MCF 10A (cell line): ENCODE data around the gene NFIA. TPM values are rescaled to one million over a fixed set of nuclear protein-coding genes. Genes with fewer than 3 reads are reported as not detected.

Experiments
- BruUV-seq: library from RNA; stranded (reverse); fragments of 400-500 nt; replicated peaks from 2 replicates; lab custom pipeline; 2021; lab: Mats Ljungman, UMichigan
- CTCF ChIA-PET: fragments of 300-600 bp; sonication (Branson Sonifier 250); formaldehyde crosslinking; extraction: SDS; loops from one replicate; lab custom pipeline; 2021; ENCODE audit warnings: antibody characterized with exemption, inconsistent platforms; lab: Yijun Ruan, JAX
- POLR2A ChIA-PET: fragments of 300-600, 350-650 bp; sonication (Branson Sonifier 250); formaldehyde crosslinking; extraction: SDS; loops from one replicate; lab custom pipeline; 2020; ENCODE audit warnings: antibody characterized with exemption, inconsistent platforms; lab: Yijun Ruan, JAX
- DNase-seq: peaks from one replicate; pipeline ENCODE4 v3.0.0-alpha.2; 2018; ENCODE audit not compliant: unreplicated experiment
- H3K27ac Mint-ChIP-seq: one replicate; pipeline ENCODE4 v1.8.0; 2022; ENCODE audit warnings: mild to moderate bottlenecking, low read depth, mixed read lengths; ENCODE audit not compliant: unreplicated experiment
- H3K27me3 Mint-ChIP-seq: one replicate; pipeline ENCODE4 v1.8.0; 2022; ENCODE audit warnings: mixed read lengths; ENCODE audit not compliant: insufficient read depth, unreplicated experiment
- H3K36me3 Mint-ChIP-seq: one replicate; pipeline ENCODE4 v1.8.0; 2022; ENCODE audit warnings: mild to moderate bottlenecking, moderate library complexity, mixed read lengths; ENCODE audit not compliant: insufficient read depth, unreplicated experiment
- H3K4me1 Mint-ChIP-seq: one replicate; pipeline ENCODE4 v1.8.0; 2022; ENCODE audit warnings: mixed read lengths; ENCODE audit not compliant: insufficient read depth, unreplicated experiment
- H3K4me3 Mint-ChIP-seq: one replicate; pipeline ENCODE4 v1.8.0; 2022; ENCODE audit warnings: mild to moderate bottlenecking, moderate library complexity, mixed read lengths; ENCODE audit not compliant: unreplicated experiment
- H3K9me3 Mint-ChIP-seq: one replicate; pipeline ENCODE4 v1.8.0; 2022; ENCODE audit warnings: mixed read lengths; ENCODE audit not compliant: unreplicated experiment
- CTCF ChIP-seq: fragments of 200-600 bp; IDR thresholded peaks from one replicate; pipeline ENCODE4 v1.8.0; 2022; ENCODE audit warnings: antibody characterized with exemption, mild to moderate bottlenecking; ENCODE audit not compliant: unreplicated experiment
- intact Hi-C: fragments of 100-400 bp; cut with micrococcal nuclease; formaldehyde crosslinking; loops from 2 replicates; pipeline ENCODE4 v1.14.1; 2022
- total RNA-seq: library from RNA; stranded (reverse); gene quantifications from 2 replicates; pipeline ENCODE4 v1.2.3, GENCODE V29; 2022

NFIA gene
- total RNA-seq, 1 experiment from 2014 or later = 54.8 TPM

GRCh38 chr1:61368876-61369275 lies 286.5 kb downstream of the NFIA start:
- no TSS peak for BruUV-seq
- H3K4me1 Mint-ChIP-seq = no peaks in the 10 kb centered on the region
- no peak overlapping the region for H3K4me3 Mint-ChIP-seq
- peaks cover 25% of the 10 kb centered on the region for H3K36me3 Mint-ChIP-seq
- ChIA-PET CTCF (interaction anchor here (0.5 to 1.0 kb wide), 4 partner anchors 16 to 319 kb away, joined by 3 to 4 read pairs (median 3); no protein-coding TSS in a partner anchor), POLR2A (interaction anchor here (0.7 kb wide), 1 partner anchor 16 kb away, joined by 3 read pairs; no protein-coding TSS in a partner anchor)
- intact Hi-C loops = no loop called here
- H3K9me3 Mint-ChIP-seq = no peaks in the 10 kb centered on the region
- DNase-seq = no peak
- no peaks in the 10 kb centered on the region for H3K27me3 Mint-ChIP-seq
- H3K27ac Mint-ChIP-seq = no peak overlapping the region
- no peak for TF ChIP-seq CTCF

GRCh38 chr1:61370177-61370912 lies 288.0 kb downstream of the NFIA start:
- BruUV-seq = no TSS peak
- H3K9me3 Mint-ChIP-seq = no peaks in the 10 kb centered on the region
- peaks cover 19% of the 10 kb centered on the region for H3K36me3 Mint-ChIP-seq
- ChIA-PET POLR2A (no interaction called here), CTCF (no interaction called here)
- H3K4me3 Mint-ChIP-seq = no peak overlapping the region
- no peak for DNase-seq
- TF ChIP-seq CTCF = no peak
- no peak overlapping the region for H3K27ac Mint-ChIP-seq
- no peaks in the 10 kb centered on the region for H3K27me3 Mint-ChIP-seq
- no peaks in the 10 kb centered on the region for H3K4me1 Mint-ChIP-seq
- intact Hi-C loops = no loop called here

- Mint-ChIP-seq H3K4me1 (peaks cover 5% of the 10 kb centered on the region), H3K27ac (no peak overlapping the region), H3K27me3 (no peaks in the 10 kb centered on the region), H3K9me3 (no peaks in the 10 kb centered on the region), H3K36me3 (peaks cover 19% of the 10 kb centered on the region), H3K4me3 (no peak overlapping the region)
- ChIA-PET CTCF (no interaction called here), POLR2A (no interaction called here)
- DNase-seq = no peak
- BruUV-seq = no TSS peak
- TF ChIP-seq CTCF = no peak
- intact Hi-C loops = no loop called here
Measured at GRCh38 chr1:61370913-61371279, 288.5 kb downstream of the NFIA start.

- Mint-ChIP-seq H3K27me3 (no peaks in the 10 kb centered on the region), H3K9me3 (no peaks in the 10 kb centered on the region), H3K4me1 (peaks cover 6% of the 10 kb centered on the region), H3K4me3 (no peak overlapping the region), H3K27ac (no peak overlapping the region), H3K36me3 (peaks cover 19% of the 10 kb centered on the region)
- no peak for DNase-seq
- no peak for TF ChIP-seq CTCF
- ChIA-PET CTCF (interaction anchor here (1.5 kb wide), 1 partner anchor 13 kb away, joined by 3 read pairs; no protein-coding TSS in a partner anchor), POLR2A (interaction anchor here (1.5 kb wide), 1 partner anchor 9 kb away, joined by 3 read pairs; no protein-coding TSS in a partner anchor)
- BruUV-seq = no TSS peak
- intact Hi-C loops = no loop called here
Measured at GRCh38 chr1:61372944-61373343, 290.6 kb downstream of the NFIA start.
